Measurements from ENCODE around the gene LRRC63.

LRRC63 gene

GRCh38 chr13:46296115-46296822 is 84.5 kb downstream of the LRRC63 start:
- TF ChIP-seq CTCF (conservative IDR thresholded peaks at IDR 0.05; ENCODE audit: low read depth, low read length), result no peak
- no peak overlapping the region for H3K4me3 ChIP-seq (ENCODE audit: low read depth, low read length)
- peak; percentile 95 for DNase-seq (ENCODE audit: low read depth)

DNA sequence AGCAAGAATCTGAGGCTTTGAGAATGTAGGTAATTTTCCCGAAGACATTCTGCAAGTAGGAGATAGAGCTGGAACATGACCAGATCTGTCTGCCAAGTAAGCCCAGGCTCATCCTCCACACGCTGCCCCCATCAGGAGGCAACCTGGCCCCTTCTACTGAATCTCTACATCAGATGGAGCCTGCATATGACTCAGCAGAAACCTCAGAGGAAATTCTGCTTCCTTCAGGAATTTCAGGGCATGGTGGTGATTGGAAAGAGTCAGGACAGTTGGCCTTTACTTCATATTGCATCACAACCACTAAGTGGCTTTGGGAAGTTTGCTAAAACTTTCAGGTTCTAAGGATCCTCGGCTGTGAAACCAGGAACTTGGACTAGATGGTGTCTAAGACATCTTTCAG is 85.2 kb downstream of the LRRC63 start:
- no peak for TF ChIP-seq CTCF (conservative IDR thresholded peaks at IDR 0.05; ENCODE audit: low read depth, low read length)
- peak; percentile 79 for DNase-seq (ENCODE audit: low read depth)

GRCh38 chr13:46297361-46297811 is 85.7 kb downstream of the LRRC63 start:
- TF ChIP-seq CTCF (conservative IDR thresholded peaks at IDR 0.05; ENCODE audit: low read depth, low read length), result no peak
- DNase-seq (ENCODE audit: low read depth), result peak; percentile 67
- no peak overlapping the region for H3K4me3 ChIP-seq (ENCODE audit: low read depth, low read length)

More for the DNA sequence above, 85.2 kb downstream of the LRRC63 start:
- no peak overlapping the region for H3K4me3 ChIP-seq (ENCODE audit: low read depth, low read length)

GRCh38 chr13:46303742-46304385 is 92.1 kb downstream of the LRRC63 start:
- no peak for DNase-seq (ENCODE audit: low read depth)

GRCh38 chr13:46304546-46304945 is 92.8 kb downstream of the LRRC63 start:
- TF ChIP-seq CTCF (conservative IDR thresholded peaks at IDR 0.05; ENCODE audit: low read depth, low read length), result no peak
- no peak overlapping the region for H3K4me3 ChIP-seq (ENCODE audit: low read depth, low read length)
- DNase-seq (ENCODE audit: low read depth), result no peak

More at GRCh38 chr13:46303742-46304385, 92.1 kb downstream of the LRRC63 start:
- H3K4me3 ChIP-seq (ENCODE audit: low read depth, low read length), result no peak overlapping the region
- TF ChIP-seq CTCF (conservative IDR thresholded peaks at IDR 0.05; ENCODE audit: low read depth, low read length), result no peak

- no peak for DNase-seq (ENCODE audit: low read depth)
- no peak overlapping the region for H3K4me3 ChIP-seq (ENCODE audit: low read depth, low read length)
- TF ChIP-seq CTCF (conservative IDR thresholded peaks at IDR 0.05; ENCODE audit: low read depth, low read length), result no peak
Observed at GRCh38 chr13:46307554-46307953, 95.8 kb downstream of the LRRC63 start.

Measured in choroid plexus epithelial cell (primary cell).